ENCODE data around the gene KIAA1143. TPM values are rescaled to one million over a fixed set of nuclear protein-coding genes. Genes with fewer than 3 reads are reported as not detected.

KIAA1143 gene
- total and polyA plus RNA-seq, 2 of the 13 experiments (the other 11 are each of a cell fraction or from before 2014, with no cell fraction given): 9.9 to 27.2 TPM

DNA sequence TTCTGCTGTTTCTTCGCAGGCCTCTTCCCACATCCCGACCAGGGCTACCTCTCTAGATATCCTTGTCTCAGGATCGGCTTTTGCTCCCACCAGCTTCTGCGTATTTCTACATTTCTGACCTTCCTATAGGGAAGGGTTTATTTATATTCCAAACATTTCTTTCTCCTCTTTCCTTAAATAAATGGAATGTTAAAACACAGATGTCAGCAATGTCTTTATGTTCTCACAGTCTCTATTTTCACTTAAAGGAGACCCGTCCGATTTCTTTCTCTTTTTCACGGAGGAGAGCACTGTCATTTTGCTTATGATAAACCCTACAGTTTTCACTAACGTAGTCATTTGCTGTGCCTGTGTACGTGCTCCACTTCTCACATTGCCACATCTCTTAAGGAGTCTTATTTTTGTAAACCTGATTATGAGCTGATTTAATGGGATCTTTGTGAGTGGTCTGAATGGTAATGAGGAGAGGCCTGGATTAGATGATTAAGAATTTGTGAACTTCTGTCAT is 805 bp upstream of the KIAA1143 start:
- WGBS (ENCODE audit: low lambda C conversion rate): under 1% methylated on average over 9 of the region's 9 CpGs
- FAIRE-seq (no peak), DNase-seq (ENCODE audit: low spot score) (no peak), ATAC-seq (peak; percentile 26)
- H3K9me3 ChIP-seq (ENCODE audit: low read length): no peaks in the 10 kb centered on the region
- peaks cover 37% of the 10 kb centered on the region for H3K4me1 ChIP-seq (ENCODE audit: insufficient read depth, low read length)
- peaks cover 52% of the 10 kb centered on the region for H3K79me2 ChIP-seq (ENCODE audit: insufficient read depth, low read length)
- peak overlapping the region; percentile 89 for H2AFZ ChIP-seq (ENCODE audit: low read length)
- H3K4me3 ChIP-seq (replicated peaks in 1 of 3; ENCODE audit: insufficient read depth in 1 of 3, low read depth in 2 of 3, low read length in 3 of 3): peak overlapping the region; percentile 61 to 94 (median 88)
- CTCF ChIA-PET (ENCODE audit: low intra/inter-chr PET ratio, low total read pairs): no interaction called here
- intact Hi-C loops (cut with micrococcal nuclease; ENCODE audit: unreplicated experiment) (loop anchor here (10.0 kb wide), 1 partner anchor 227 kb away; no protein-coding TSS in a partner anchor), in situ Hi-C loops (cut with HindIII; ENCODE audit: extremely low pct_ligation_motif_present, low pct_unique_long_range_greater_than_20kb) (no loop called here)
- H3K27me3 ChIP-seq (ENCODE audit: control insufficient read depth in 1 of 2, insufficient read depth in 2 of 2, low read length in 2 of 2): no peaks in the 10 kb centered on the region; a peak in 2 of 5 replicates
- peak overlapping the region; percentile 79 for H3K27ac ChIP-seq (ENCODE audit: extremely low read length, insufficient read depth, low read length)
- H3K9ac ChIP-seq (ENCODE audit: insufficient read depth, low read depth, low read length): peak overlapping the region; percentile 98
- H4K20me1 ChIP-seq (ENCODE audit: insufficient read depth, low read length): no peaks in the 10 kb centered on the region
- no peak for TF ChIP-seq ZNF547 (CRISPR knock-in tag; IDR thresholded peaks at IDR 0.05)
- TF ChIP-seq SMARCC2 (IDR thresholded peaks at IDR 0.05): no peak
- TF ChIP-seq ZNF713 (CRISPR knock-in tag; IDR thresholded peaks at IDR 0.05): no peak
- TF ChIP-seq, protein P1, sequence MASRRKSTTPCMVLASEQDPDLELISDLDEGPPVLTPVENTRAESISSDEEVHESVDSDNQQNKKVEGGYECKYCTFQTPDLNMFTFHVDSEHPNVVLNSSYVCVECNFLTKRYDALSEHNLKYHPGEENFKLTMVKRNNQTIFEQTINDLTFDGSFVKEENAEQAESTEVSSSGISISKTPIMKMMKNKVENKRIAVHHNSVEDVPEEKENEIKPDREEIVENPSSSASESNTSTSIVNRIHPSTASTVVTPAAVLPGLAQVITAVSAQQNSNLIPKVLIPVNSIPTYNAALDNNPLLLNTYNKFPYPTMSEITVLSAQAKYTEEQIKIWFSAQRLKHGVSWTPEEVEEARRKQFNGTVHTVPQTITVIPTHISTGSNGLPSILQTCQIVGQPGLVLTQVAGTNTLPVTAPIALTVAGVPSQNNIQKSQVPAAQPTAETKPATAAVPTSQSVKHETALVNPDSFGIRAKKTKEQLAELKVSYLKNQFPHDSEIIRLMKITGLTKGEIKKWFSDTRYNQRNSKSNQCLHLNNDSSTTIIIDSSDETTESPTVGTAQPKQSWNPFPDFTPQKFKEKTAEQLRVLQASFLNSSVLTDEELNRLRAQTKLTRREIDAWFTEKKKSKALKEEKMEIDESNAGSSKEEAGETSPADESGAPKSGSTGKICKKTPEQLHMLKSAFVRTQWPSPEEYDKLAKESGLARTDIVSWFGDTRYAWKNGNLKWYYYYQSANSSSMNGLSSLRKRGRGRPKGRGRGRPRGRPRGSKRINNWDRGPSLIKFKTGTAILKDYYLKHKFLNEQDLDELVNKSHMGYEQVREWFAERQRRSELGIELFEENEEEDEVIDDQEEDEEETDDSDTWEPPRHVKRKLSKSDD (CRISPR knock-in tag; IDR thresholded peaks at IDR 0.05; ENCODE audit: low read depth): no peak
- no peak for TF ChIP-seq ZBTB7B (CRISPR knock-in tag; IDR thresholded peaks at IDR 0.05)
- TF ChIP-seq, protein P2, sequence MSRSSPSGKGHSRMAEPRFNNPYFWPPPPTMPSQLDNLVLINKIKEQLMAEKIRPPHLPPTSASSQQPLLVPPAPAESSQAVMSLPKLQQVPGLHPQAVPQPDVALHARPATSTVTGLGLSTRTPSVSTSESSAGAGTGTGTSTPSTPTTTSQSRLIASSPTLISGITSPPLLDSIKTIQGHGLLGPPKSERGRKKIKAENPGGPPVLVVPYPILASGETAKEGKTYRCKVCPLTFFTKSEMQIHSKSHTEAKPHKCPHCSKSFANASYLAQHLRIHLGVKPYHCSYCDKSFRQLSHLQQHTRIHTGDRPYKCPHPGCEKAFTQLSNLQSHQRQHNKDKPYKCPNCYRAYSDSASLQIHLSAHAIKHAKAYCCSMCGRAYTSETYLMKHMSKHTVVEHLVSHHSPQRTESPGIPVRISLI (CRISPR knock-in tag; IDR thresholded peaks at IDR 0.05; ENCODE audit: borderline replicate concordance): no peak
- TF ChIP-seq SNAI1 (CRISPR knock-in tag; IDR thresholded peaks at IDR 0.05; ENCODE audit: borderline replicate concordance): 0 out of 2 replicates have a peak, but pooled peaks have one; percentile 41
- TF ChIP-seq RAD21 (CRISPR knock-in tag; IDR thresholded peaks at IDR 0.05): no peak
- no peak for TF ChIP-seq ZNF468 (CRISPR knock-in tag; IDR thresholded peaks at IDR 0.05)
- no peak for TF ChIP-seq HIVEP1 (CRISPR knock-in tag; IDR thresholded peaks at IDR 0.05)
- 0 out of 2 replicates have a peak, but pooled peaks have one; percentile 7 for TF ChIP-seq ZNF564 (CRISPR knock-in tag; IDR thresholded peaks at IDR 0.05)
- TF ChIP-seq NFIC (IDR thresholded peaks at IDR 0.05; ENCODE audit: low read length): no peak
- 0 out of 2 replicates have a peak, but pooled peaks have one; percentile 7 for TF ChIP-seq ZMYM2 (CRISPR knock-in tag; IDR thresholded peaks at IDR 0.05)
- 0 out of 2 replicates have a peak, but pooled peaks have one; percentile 4 for TF ChIP-seq MTERF4 (CRISPR knock-in tag; IDR thresholded peaks at IDR 0.05)
- no peak for TF ChIP-seq EP300 (IDR thresholded peaks at IDR 0.05; ENCODE audit: low read depth in 2 of 2, low read length in 2 of 2)
- no peak for TF ChIP-seq EP300 (CRISPR knock-in tag; IDR thresholded peaks at IDR 0.05; ENCODE audit: borderline replicate concordance)
- TF ChIP-seq KMT2B (CRISPR knock-in tag; IDR thresholded peaks at IDR 0.05): no peak
- no peak for TF ChIP-seq ZNF180 (CRISPR knock-in tag; IDR thresholded peaks at IDR 0.05; ENCODE audit: borderline replicate concordance, low read depth)
- no peak for TF ChIP-seq ZNF101 (CRISPR knock-in tag; IDR thresholded peaks at IDR 0.05; ENCODE audit: borderline replicate concordance, low read depth)
- POLR2A ChIA-PET: interaction anchor here (0.6 to 2.9 kb wide), 2 partner anchors 33 to 1767 kb away, joined by 4 to 26 read pairs; partner anchors contain the start of gene ZNF501
- peak overlapping the region; percentile 70 for H3K4me2 ChIP-seq (ENCODE audit: low read depth, low read length)
- peaks cover 1 to 14% of the 10 kb centered on the region in 2 experiments; a peak in 4 of 5 replicates for H3K36me3 ChIP-seq (replicated peaks in 1 of 2; ENCODE audit: control insufficient read depth in 1 of 2, insufficient read depth in 2 of 2, low read length in 2 of 2)
- BruUV-seq (replicated peaks): TSS peak; percentile 87

Measured in HepG2 (cell line).